Ramos (cell line): ENCODE results near the gene WNT9A.
"Not testable (repeated sequence)": the region's sequence is repeated elsewhere in the genome, so short reads cannot be mapped to it uniquely, and the experiment has no call there.

Experiments used
- in situ Hi-C: fragments of 300-500 bp; cut with MboI; formaldehyde crosslinking; loops from one replicate; pipeline ENCODE4 v1.14.3; 2022; ENCODE audit warnings: low sequenced_read_pairs; ENCODE audit not compliant: unreplicated experiment

The WNT9A gene

GRCh38 chr1:227947676-227948492 lies at the start of gene WNT9A:
Gene WNT9A, minus strand, starts transcription at chr1:227947932. Its CDS starts 45 bp downstream, at chr1:227947887.
- in situ Hi-C loops, result no loop called here

- in situ Hi-C loops, result no loop called here
Observed at GRCh38 chr1:227996187-227996950, 48.6 kb upstream of the WNT9A start.

DNA sequence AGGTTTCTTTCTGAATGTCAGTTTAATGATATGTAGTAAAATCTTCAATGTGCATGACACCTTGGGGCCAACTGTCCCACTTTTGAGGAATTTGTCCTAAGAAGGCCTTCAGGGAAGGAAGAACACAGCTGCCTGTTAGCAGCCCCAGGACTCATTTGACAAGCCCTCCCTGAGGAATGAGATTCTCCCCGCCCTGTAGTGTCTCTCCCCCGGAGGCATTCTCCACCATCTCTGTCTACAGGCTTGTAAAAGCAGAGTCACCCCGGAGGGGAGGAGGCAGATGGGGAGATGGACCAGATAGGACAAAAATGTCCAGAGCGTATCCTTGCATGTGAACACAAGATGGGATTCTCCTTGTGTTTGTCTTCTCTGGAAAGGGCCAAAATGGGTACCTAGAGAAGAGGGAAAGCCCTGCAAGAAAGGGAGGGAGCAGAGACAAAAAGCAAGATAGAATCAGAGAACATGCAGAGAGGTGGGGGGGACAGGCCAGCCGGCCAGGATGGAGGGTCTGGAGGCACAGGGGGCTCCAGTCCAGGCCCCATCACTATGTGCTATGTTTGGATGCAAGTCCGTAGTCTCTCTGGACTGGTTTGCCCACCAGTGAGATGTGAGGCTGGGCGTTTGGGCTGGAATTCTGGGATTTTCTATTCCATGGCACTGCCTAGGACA lies 47.0 kb upstream of the WNT9A start:
- in situ Hi-C loops, result no loop called here

DNA sequence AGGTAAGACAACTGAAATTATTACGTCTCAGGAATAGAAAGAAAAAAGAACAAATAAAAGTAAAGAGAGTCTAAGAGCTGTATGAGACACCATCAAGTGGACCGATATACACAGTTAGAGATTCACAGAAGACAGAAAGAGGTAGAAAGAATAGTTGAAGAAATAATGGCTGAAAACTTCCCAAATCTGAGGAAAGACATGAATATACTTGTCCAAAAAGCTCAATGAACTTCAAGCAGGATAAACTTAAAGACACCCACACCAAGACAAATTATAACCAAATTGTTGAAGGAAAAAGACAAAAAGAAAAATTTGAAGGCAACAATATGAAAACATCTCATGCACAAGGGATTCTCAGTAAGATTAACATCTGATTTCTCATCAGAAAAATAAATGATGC lies 39.4 kb upstream of the WNT9A start:
- in situ Hi-C loops, result no loop called here

DNA sequence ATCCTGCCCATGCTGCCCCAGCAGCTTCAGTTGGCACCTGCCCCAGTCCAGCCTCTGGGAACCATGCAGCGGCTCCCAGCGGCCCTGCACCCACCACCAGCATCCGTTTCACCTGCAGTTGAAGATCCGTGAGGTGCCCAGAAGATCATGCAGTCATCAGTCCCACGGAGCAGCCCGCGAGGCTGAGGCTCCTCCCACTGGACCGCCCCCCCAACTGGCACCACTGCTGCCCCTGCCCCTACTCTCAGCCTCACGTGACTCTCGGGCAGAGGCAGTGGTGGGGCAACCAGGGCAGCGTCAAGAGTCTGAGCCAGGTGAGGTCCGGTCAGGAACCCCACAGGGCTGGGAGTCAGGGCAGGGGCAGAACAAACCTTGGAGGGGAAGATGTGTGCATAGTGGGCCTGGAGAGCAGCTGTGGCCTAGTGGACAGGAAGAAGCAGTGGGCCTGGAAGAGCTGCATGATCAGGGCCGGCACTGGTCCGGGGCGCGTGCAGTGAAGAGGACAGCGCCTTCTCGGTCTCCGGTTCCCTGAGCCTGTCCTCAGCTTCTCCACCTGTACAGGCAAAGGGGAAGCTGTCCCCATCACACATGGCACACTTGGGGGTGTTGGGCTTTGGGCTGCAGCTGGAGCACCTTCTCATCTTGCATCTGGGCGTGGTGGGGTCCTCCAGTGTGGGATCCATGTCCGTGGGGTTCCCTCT lies 28.0 kb upstream of the WNT9A start:
- in situ Hi-C loops, result not testable (repeated sequence)

DNA sequence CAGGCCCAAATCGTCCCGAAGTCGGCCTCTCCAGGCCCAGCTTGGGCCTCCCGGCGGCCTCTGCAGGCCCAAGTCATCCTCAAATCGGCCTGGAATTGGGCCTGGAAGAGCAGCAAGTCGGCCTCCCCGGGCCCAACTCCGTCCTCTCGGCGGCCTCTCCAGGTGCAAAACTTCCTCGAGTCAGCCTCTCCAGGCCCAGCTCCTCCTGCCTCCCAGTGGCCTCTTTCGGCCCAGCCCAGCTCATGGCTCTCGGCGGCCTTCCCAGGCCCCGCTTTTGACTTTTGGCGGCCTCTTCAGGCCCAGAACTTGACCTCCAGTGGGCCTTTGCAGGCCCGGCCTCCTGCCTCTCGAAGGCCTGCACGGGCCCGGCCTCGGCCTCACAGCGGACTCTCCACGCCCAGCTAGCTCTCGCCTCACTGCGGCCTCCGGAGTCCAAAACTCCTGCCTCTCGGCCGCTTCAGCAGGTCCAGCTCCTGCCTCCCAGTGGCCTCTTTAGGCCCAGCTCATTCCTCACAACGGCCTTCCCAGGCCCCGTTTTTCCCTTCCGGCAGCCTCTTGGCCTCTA lies 26.1 kb upstream of the WNT9A start:
- in situ Hi-C loops, result not testable (repeated sequence)

GRCh38 chr1:227972843-227973374 lies 25.2 kb upstream of the WNT9A start:
- in situ Hi-C loops, result not testable (repeated sequence)

DNA sequence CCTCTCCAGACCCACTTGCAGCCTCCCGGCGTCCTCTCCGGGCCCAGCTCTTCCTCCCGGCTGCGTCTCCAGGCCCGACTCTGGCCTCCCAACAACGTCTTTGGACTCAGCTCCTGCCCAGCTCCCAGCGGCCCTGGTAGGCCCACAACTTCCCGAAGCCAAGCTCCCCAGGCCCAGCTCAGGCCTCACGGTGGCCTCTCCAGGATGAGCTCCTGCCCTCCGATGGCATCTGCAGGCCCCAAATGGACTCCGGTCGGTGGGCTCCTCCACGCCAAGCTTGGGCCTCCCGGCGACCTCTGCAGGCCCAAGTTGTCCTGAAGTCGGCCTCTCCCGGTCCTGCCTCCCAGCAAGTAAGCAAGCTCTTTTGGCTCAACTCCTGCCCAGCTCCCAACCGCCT lies 24.5 kb upstream of the WNT9A start:
- in situ Hi-C loops, result not testable (repeated sequence)

- in situ Hi-C loops, result not testable (repeated sequence)
Observed at GRCh38 chr1:227971643-227972282, 24.0 kb upstream of the WNT9A start.

GRCh38 chr1:227971216-227971615 lies 23.5 kb upstream of the WNT9A start:
- in situ Hi-C loops, result not testable (repeated sequence)

GRCh38 chr1:227970076-227970995 lies 22.6 kb upstream of the WNT9A start:
- in situ Hi-C loops, result not testable (repeated sequence)

DNA sequence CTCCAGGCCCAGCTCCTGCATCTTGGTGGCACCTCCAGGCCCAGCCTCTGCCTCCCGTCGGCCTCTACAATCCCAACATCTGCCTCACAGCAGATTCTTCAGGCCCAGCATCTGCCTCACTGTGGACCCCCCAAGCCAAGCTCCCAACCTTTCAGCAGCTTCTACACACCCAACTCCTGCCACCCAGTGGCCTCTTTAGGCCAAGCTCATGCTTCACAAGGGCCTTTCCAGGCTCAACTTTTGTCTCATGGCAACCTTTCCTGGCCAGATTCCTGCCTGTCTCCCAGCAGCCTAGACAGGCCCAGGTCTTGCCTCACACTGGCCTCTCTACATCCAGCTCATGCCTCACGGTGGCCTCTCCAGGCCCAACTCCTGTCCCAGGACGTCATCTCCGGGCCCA lies 20.1 kb upstream of the WNT9A start:
- in situ Hi-C loops, result not testable (repeated sequence)

GRCh38 chr1:227966733-227967132 lies 19.0 kb upstream of the WNT9A start:
- in situ Hi-C loops, result not testable (repeated sequence)

- in situ Hi-C loops, result no loop called here
Observed at GRCh38 chr1:227961651-227962466, 14.1 kb upstream of the WNT9A start.

DNA sequence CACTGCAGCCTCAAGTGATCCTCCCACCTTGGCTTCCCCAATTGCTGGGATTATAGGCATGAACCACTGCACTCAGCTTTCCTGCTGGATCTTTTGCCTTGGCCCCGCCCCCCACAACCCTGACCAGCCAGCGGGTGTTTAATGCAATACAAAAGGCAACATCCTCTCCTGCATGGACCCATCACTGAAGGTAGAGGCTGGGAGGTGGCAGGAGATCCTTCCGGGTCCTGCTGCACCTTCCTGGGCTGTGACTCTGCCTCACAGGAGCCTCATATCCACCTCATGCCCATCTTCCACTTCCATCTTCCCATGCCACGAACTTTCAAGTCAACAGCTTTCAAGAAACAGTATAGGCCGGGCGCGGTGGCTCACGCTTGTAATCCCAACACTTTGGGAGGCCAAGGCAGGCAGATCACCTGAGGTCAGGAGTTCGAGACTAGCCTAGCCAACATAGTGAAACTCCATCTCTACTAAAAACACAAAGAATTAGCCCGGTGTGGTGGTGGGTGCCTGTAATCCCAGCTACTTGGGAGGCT lies 11.7 kb upstream of the WNT9A start:
- in situ Hi-C loops, result loop anchor here (10.0 kb wide), 2 partner anchors 195 to 485 kb away; no protein-coding TSS in a partner anchor

- in situ Hi-C loops, result loop anchor here (10.0 kb wide), 2 partner anchors 194 to 484 kb away; no protein-coding TSS in a partner anchor
Observed at GRCh38 chr1:227958617-227959324, 11.0 kb upstream of the WNT9A start.
